Endothelial cell of umbilical vein (primary cell): ENCODE measurements around the gene RIMBP2. TPM values are rescaled to one million over a fixed set of nuclear protein-coding genes. Genes with fewer than 3 reads are reported as not detected.

Experiments used
- BruUV-seq: library from RNA; stranded (reverse); fragments of 400-500 nt; replicated peaks from 2 replicates; lab custom pipeline; 2021; lab: Mats Ljungman, UMichigan
- CTCF ChIA-PET: fragments of 300-600, 350-600 bp; sonication (Branson Sonifier 250); formaldehyde crosslinking; loops from one replicate; lab custom pipeline; 2021; ENCODE audit warnings: antibody characterized with exemption, inconsistent platforms; lab: Charles Lee
- POLR2A ChIA-PET: fragments of 300-600, 350-600 bp; sonication (Branson Sonifier 250); formaldehyde crosslinking; loops from one replicate; lab custom pipeline; 2021; ENCODE audit warnings: antibody characterized with exemption, inconsistent platforms; lab: Charles Lee
- DNase-seq: peaks from one replicate; pipeline ENCODE4 v3.0.0-alpha.2; 2011; ENCODE audit warnings: low read depth, low spot score
- FAIRE-seq: peaks from 2 replicates; lab custom pipeline; 2011; peaks lifted over from hg19 to GRCh38; lab: Jason Lieb, UNC
- H2AFZ ChIP-seq: 2 replicates; pipeline ENCODE4 v1.6.0; 2012; ENCODE audit warnings: low read depth, low read length, control low read depth, inconsistent platforms
- H3K27ac ChIP-seq: 2 replicates; pipeline ENCODE4 v1.5.1; 2011; ENCODE audit warnings: low read depth, mild to moderate bottlenecking, control low read depth, low read length, moderate library complexity; ENCODE audit not compliant: insufficient read depth
- H3K27me3 ChIP-seq, 2 experiments: 2 replicates each; pipeline versions ENCODE4 v1.6.0 to v1.6.1; 2011; ENCODE audit warnings: low read length in 2 of 2, mixed read lengths in 1 of 2; ENCODE audit not compliant: control insufficient read depth in 2 of 2, insufficient read depth in 2 of 2
- H3K36me3 ChIP-seq, 2 experiments: 2 replicates in 1 of 2; 3 replicates in 1 of 2; pipeline ENCODE4 v1.5.1; 2011; ENCODE audit warnings: low read length in 2 of 2, mild to moderate bottlenecking in 1 of 2, moderate library complexity in 1 of 2; ENCODE audit not compliant: control insufficient read depth in 2 of 2, insufficient read depth in 2 of 2; ENCODE audit errors: extremely low read depth in 1 of 2
- H3K4me1 ChIP-seq: 3 replicates; pipeline ENCODE4 v1.5.1; 2011; ENCODE audit warnings: mild to moderate bottlenecking, low read length; ENCODE audit not compliant: control insufficient read depth, insufficient read depth; ENCODE audit errors: extremely low read depth
- H3K4me2 ChIP-seq: 2 replicates; pipeline ENCODE4 v1.6.1; 2011; ENCODE audit warnings: low read length, control low read depth, mixed read lengths; ENCODE audit not compliant: insufficient read depth
- H3K4me3 ChIP-seq, 3 experiments: fragments of 200-600 bp in 1 of 3; sonication (generic), shearing (Covaris generic) in 1 of 3; replicated peaks in 1 of 3; 2 replicates each; pipeline ENCODE4 v1.5.1; 2011 to 2016; ENCODE audit warnings: control low read depth in 3 of 3, low read length in 3 of 3, mild to moderate bottlenecking in 2 of 3, inconsistent platforms in 1 of 3, low read depth in 1 of 3, moderate library complexity in 1 of 3; ENCODE audit not compliant: insufficient read depth in 1 of 3
- H3K79me2 ChIP-seq: 2 replicates; pipeline ENCODE4 v1.6.0; 2012; ENCODE audit warnings: low read length, inconsistent platforms; ENCODE audit not compliant: control insufficient read depth, insufficient read depth
- H3K9ac ChIP-seq: replicated peaks from 2 replicates; pipeline ENCODE3; 2011; ENCODE audit warnings: low read length, control low read depth; ENCODE audit not compliant: insufficient read depth; ENCODE audit errors: extremely low read depth
- H3K9me1 ChIP-seq: replicated peaks from 3 replicates; pipeline ENCODE4 v1.6.0; 2011; ENCODE audit warnings: mild to moderate bottlenecking, low read length; ENCODE audit not compliant: control insufficient read depth, insufficient read depth; ENCODE audit errors: extremely low read depth
- H3K9me3 ChIP-seq: replicated peaks from 2 replicates; pipeline ENCODE4 v1.5.1; 2012; ENCODE audit warnings: low read length, inconsistent platforms; ENCODE audit not compliant: control insufficient read depth, insufficient read depth
- H4K20me1 ChIP-seq: replicated peaks from 2 replicates; pipeline ENCODE3; 2011; ENCODE audit warnings: mild to moderate bottlenecking, low read length; ENCODE audit not compliant: control insufficient read depth, insufficient read depth; ENCODE audit errors: extremely low read depth
- CTCF ChIP-seq, 2 donors: IDR thresholded peaks; 1 replicate in 1 of 2; 2 replicates in 1 of 2; pipeline ENCODE4 v1.5.1; 2011; ENCODE audit warnings: low read length in 2 of 2, mild to moderate bottlenecking in 2 of 2, moderate library complexity in 2 of 2, control low read depth in 1 of 2, inconsistent platforms in 1 of 2, low read depth in 1 of 2; ENCODE audit not compliant: insufficient read depth in 1 of 2; ENCODE audit errors: extremely low read depth in 1 of 2
- EZH2 ChIP-seq: IDR thresholded peaks from 2 replicates; pipeline ENCODE4 v1.6.1; 2012; ENCODE audit warnings: borderline replicate concordance, low read depth, mild to moderate bottlenecking, moderate library complexity, low read length, inconsistent platforms; ENCODE audit not compliant: severe bottlenecking
- FOS ChIP-seq: IDR thresholded peaks from 2 replicates; pipeline ENCODE4 v1.6.1; 2011; ENCODE audit warnings: mild to moderate bottlenecking, low read length, moderate library complexity, borderline replicate concordance; ENCODE audit not compliant: insufficient read depth
- GATA2 ChIP-seq: IDR thresholded peaks from 2 replicates; pipeline ENCODE4 v1.7.0; 2011; ENCODE audit warnings: low read depth, mild to moderate bottlenecking, moderate library complexity, mixed read lengths, low read length; ENCODE audit not compliant: insufficient read length, insufficient read depth
- JUN ChIP-seq: IDR thresholded peaks from 2 replicates; pipeline ENCODE4 v1.6.1; 2011; ENCODE audit warnings: borderline replicate concordance, low read depth; ENCODE audit not compliant: insufficient read length, insufficient read depth
- MAX ChIP-seq: IDR thresholded peaks from 2 replicates; pipeline ENCODE4 v1.6.1; 2011; ENCODE audit not compliant: insufficient read depth, insufficient read length
- MYC ChIP-seq: IDR thresholded peaks from one replicate; pipeline ENCODE4 v1.6.1; 2011; ENCODE audit warnings: mild to moderate bottlenecking, low read depth, low read length
- POLR2A ChIP-seq: IDR thresholded peaks from 2 replicates; pipeline ENCODE4 v1.6.1; 2012; ENCODE audit warnings: low read depth, mild to moderate bottlenecking, control low read depth, low read length
- POLR2AphosphoS5 ChIP-seq: IDR thresholded peaks from 2 replicates; pipeline ENCODE4 v1.6.1; 2012; ENCODE audit warnings: low read depth, mild to moderate bottlenecking, control low read depth, low read length, moderate library complexity; ENCODE audit not compliant: insufficient read depth
- dilution Hi-C: fragments of 300-500 bp; cut with MboI; formaldehyde crosslinking; loops from one replicate; pipeline ENCODE4 v1.15.0; 2019; ENCODE audit warnings: low sequenced_read_pairs; ENCODE audit not compliant: extremely low pct_ligation_motif_present
- intact Hi-C: fragments of 100-400 bp; cut with micrococcal nuclease; formaldehyde crosslinking; loops from one replicate; pipeline ENCODE4 v1.10.0; 2022
- polyA plus RNA-seq, 4 experiments: library from polyadenylated mRNA; depleted of rRNA in 3 of 4; stranded (reverse) in 3 of 4; unstranded in 1 of 4; fragments of >200 nt; gene quantifications; 2 replicates each; pipeline versions ENCODE4 v1.2.1 to v1.2.3, GENCODE V29; 2011 to 2012; ENCODE audit warnings: missing spikeins in 1 of 4
- total RNA-seq: library from RNA; stranded (reverse); gene quantifications from 2 replicates; pipeline ENCODE4 v1.2.3, GENCODE V29; 2021

Gene RIMBP2
- total and polyA plus RNA-seq, 2 donors (not counting 3 experiments of a cell fraction or from before 2014, with no cell fraction given): 0.04 TPM; not detected in 1

GRCh38 chr12:130437555-130438242, 278.4 kb downstream of the RIMBP2 start:
- CTCF ChIA-PET: no interaction called here
- dilution Hi-C loops: no loop called here

More at GRCh38 chr12:130437555-130438242, 278.4 kb downstream of the RIMBP2 start:
- no peak overlapping the region for H2AFZ ChIP-seq
- H3K4me1 ChIP-seq: no peaks in the 10 kb centered on the region
- H3K4me2 ChIP-seq: no peak overlapping the region
- no peak overlapping the region for H3K4me3 ChIP-seq
- H3K9me1 ChIP-seq: no peaks in the 10 kb centered on the region
- BruUV-seq: no TSS peak
- POLR2A ChIA-PET: no interaction called here
- DNase-seq (no peak), FAIRE-seq (no peak)
- no peak overlapping the region for H3K9ac ChIP-seq
- H3K27me3 ChIP-seq: no peaks in the 10 kb centered on the region
- no peaks in the 10 kb centered on the region for H3K36me3 ChIP-seq
- no peaks in the 10 kb centered on the region for H3K79me2 ChIP-seq
- intact Hi-C loops: no loop called here
- H3K9me3 ChIP-seq: peaks cover 17% of the 10 kb centered on the region
- TF ChIP-seq FOS (no peak), MYC (no peak), JUN (no peak), POLR2AphosphoS5 (no peak), MAX (no peak), CTCF (IDR thresholded peaks at IDR 0.05; ENCODE audit: extremely low read depth in 1 of 2, insufficient read depth in 1 of 2, low read depth in 1 of 2, low read length in 2 of 2) (no peak), EZH2 (no peak), GATA2 (no peak), POLR2A (no peak)
- no peaks in the 10 kb centered on the region for H4K20me1 ChIP-seq
- H3K27ac ChIP-seq: no peak overlapping the region
